HEK293 (cell line): ENCODE measurements around the gene TBX6.
A peak's percentile ranks its signal among the peaks of the same experiment; 100 is the strongest.

ENCODE experiments used
- CTCF ChIA-PET: fragments of 350-600 bp; formaldehyde crosslinking; extraction: SDS; loops from one replicate; lab custom pipeline; 2021; ENCODE audit warnings: antibody characterized with exemption; lab: Yijun Ruan, JAX
- POLR2A ChIA-PET: fragments of 300-600 bp; formaldehyde crosslinking; extraction: SDS; loops from one replicate; lab custom pipeline; 2020; ENCODE audit warnings: antibody characterized with exemption, inconsistent platforms; lab: Yijun Ruan, JAX
- H3K27ac ChIP-seq: fragments of 200-500 bp; sonication (Bioruptor generic); 2 replicates; pipeline ENCODE4 v1.5.1; 2014; ENCODE audit warnings: low read depth, low read length, control low read depth, inconsistent platforms; ENCODE audit errors: extremely low read depth
- H3K36me3 ChIP-seq, 2 experiments: fragments of 200-500 bp in 1 of 2; sonication (Bioruptor generic) in 1 of 2; 1 replicate in 1 of 2; 2 replicates in 1 of 2; pipeline ENCODE4 v1.5.1; 2014 to 2017; ENCODE audit warnings: inconsistent platforms in 2 of 2, low read length in 2 of 2; ENCODE audit not compliant: control insufficient read depth in 2 of 2, insufficient read depth in 1 of 2
- H3K4me1 ChIP-seq: fragments of 200-500 bp; sonication (Bioruptor generic); 2 replicates; pipeline ENCODE4 v1.5.1; 2014; ENCODE audit warnings: mild to moderate bottlenecking, low read length, inconsistent platforms; ENCODE audit not compliant: control insufficient read depth, insufficient read depth
- H3K4me3 ChIP-seq: 2 replicates; pipeline ENCODE4 v1.5.1; 2011; ENCODE audit warnings: low read depth, mild to moderate bottlenecking, control low read depth, low read length, moderate library complexity
- H3K9me3 ChIP-seq: fragments of 200-500 bp; sonication (Bioruptor generic); 2 replicates; pipeline ENCODE4 v1.5.1; 2014; ENCODE audit warnings: low read depth, low read length, inconsistent platforms; ENCODE audit not compliant: control insufficient read depth, insufficient read depth
- GLIS1 ChIP-seq: fragments of 450-650 bp; formaldehyde crosslinking; IDR thresholded peaks from 2 replicates; pipeline ENCODE4 v1.5.1; 2016; ENCODE audit warnings: missing biosample characterization, missing genetic modification characterization
- KLF10 ChIP-seq: fragments of 450-650 bp; IDR thresholded peaks from 2 replicates; pipeline ENCODE4 v1.5.1; 2018; ENCODE audit warnings: missing biosample characterization, mild to moderate bottlenecking, missing genetic modification characterization
- KLF8 ChIP-seq: fragments of 450-650 bp; formaldehyde crosslinking; IDR thresholded peaks from 2 replicates; pipeline ENCODE4 v1.5.1; 2016; ENCODE audit warnings: missing biosample characterization, missing genetic modification characterization
- MYNN ChIP-seq: fragments of 450-650 bp; formaldehyde crosslinking; IDR thresholded peaks from 2 replicates; pipeline ENCODE4 v1.5.1; 2016; ENCODE audit warnings: missing biosample characterization, missing genetic modification characterization, borderline replicate concordance
- SCRT2 ChIP-seq: fragments of 450-650 bp; formaldehyde crosslinking; IDR thresholded peaks from 2 replicates; pipeline ENCODE4 v1.5.1; 2016; ENCODE audit warnings: missing biosample characterization, missing genetic modification characterization
- TCF7L2 ChIP-seq: IDR thresholded peaks from 2 replicates; pipeline ENCODE4 v1.6.1; 2011; ENCODE audit warnings: low read depth, mild to moderate bottlenecking, inconsistent platforms, low read length, moderate library complexity, borderline replicate concordance
- ZBTB8A ChIP-seq: fragments of 450-650 bp; formaldehyde crosslinking; IDR thresholded peaks from 2 replicates; pipeline ENCODE4 v1.5.1; 2016; ENCODE audit warnings: missing biosample characterization, missing genetic modification characterization
- ZNF112 ChIP-seq: fragments of 450-650 bp; formaldehyde crosslinking; IDR thresholded peaks from 2 replicates; pipeline ENCODE4 v1.5.0; 2017; ENCODE audit warnings: missing biosample characterization, missing genetic modification characterization
- ZNF132 ChIP-seq: fragments of 450-650 bp; formaldehyde crosslinking; IDR thresholded peaks from 2 replicates; pipeline ENCODE4 v1.5.1; 2017; ENCODE audit warnings: missing biosample characterization, missing genetic modification characterization, borderline replicate concordance
- ZNF157 ChIP-seq: fragments of 450-650 bp; formaldehyde crosslinking; IDR thresholded peaks from 2 replicates; pipeline ENCODE4 v1.5.1; 2016; ENCODE audit warnings: missing biosample characterization, missing genetic modification characterization
- ZNF184 ChIP-seq: fragments of 450-650 bp; IDR thresholded peaks from 2 replicates; pipeline ENCODE4 v1.5.1; 2018; ENCODE audit warnings: missing biosample characterization, mild to moderate bottlenecking, missing genetic modification characterization
- ZNF214 ChIP-seq: fragments of 450-650 bp; formaldehyde crosslinking; IDR thresholded peaks from 2 replicates; pipeline ENCODE4 v1.5.1; 2017; ENCODE audit warnings: missing biosample characterization, mild to moderate bottlenecking, missing genetic modification characterization, borderline replicate concordance
- ZNF23 ChIP-seq: fragments of 450-650 bp; formaldehyde crosslinking; IDR thresholded peaks from 2 replicates; pipeline ENCODE4 v1.5.1; 2016; ENCODE audit warnings: missing biosample characterization, missing genetic modification characterization, borderline replicate concordance
- ZNF248 ChIP-seq: fragments of 450-650 bp; formaldehyde crosslinking; IDR thresholded peaks from 2 replicates; pipeline ENCODE4 v1.5.1; 2017; ENCODE audit warnings: missing biosample characterization, missing genetic modification characterization
- ZNF311 ChIP-seq: fragments of 450-650 bp; formaldehyde crosslinking; IDR thresholded peaks from 2 replicates; pipeline ENCODE4 v1.5.1; 2017; ENCODE audit warnings: missing biosample characterization, missing genetic modification characterization, borderline replicate concordance
- ZNF324 ChIP-seq: fragments of 450-650 bp; formaldehyde crosslinking; IDR thresholded peaks from 2 replicates; pipeline ENCODE4 v1.5.1; 2016; ENCODE audit warnings: missing biosample characterization, missing genetic modification characterization
- ZNF433 ChIP-seq: fragments of 450-650 bp; formaldehyde crosslinking; IDR thresholded peaks from 2 replicates; pipeline ENCODE4 v1.5.1; 2016; ENCODE audit warnings: missing biosample characterization, missing genetic modification characterization, low read depth
- ZNF449 ChIP-seq: fragments of 450-650 bp; formaldehyde crosslinking; IDR thresholded peaks from 2 replicates; pipeline ENCODE4 v1.5.1; 2017; ENCODE audit warnings: missing biosample characterization, mild to moderate bottlenecking, missing genetic modification characterization, moderate library complexity
- ZNF521 ChIP-seq: fragments of 450-650 bp; formaldehyde crosslinking; IDR thresholded peaks from 2 replicates; pipeline ENCODE4 v1.5.1; 2017; ENCODE audit warnings: missing biosample characterization, mild to moderate bottlenecking, missing genetic modification characterization
- ZNF670 ChIP-seq: fragments of 450-650 bp; formaldehyde crosslinking; IDR thresholded peaks from 2 replicates; pipeline ENCODE4 v1.5.1; 2016; ENCODE audit warnings: missing biosample characterization, missing genetic modification characterization, low read depth
- TF ChIP-seq, protein P1 (sequence below): fragments of 450-650 bp; IDR thresholded peaks from 2 replicates; pipeline ENCODE4 v1.5.1; 2018; ENCODE audit warnings: missing biosample characterization, mild to moderate bottlenecking, missing genetic modification characterization
- TF ChIP-seq, protein P2 (sequence below): fragments of 450-650 bp; formaldehyde crosslinking; IDR thresholded peaks from 2 replicates; pipeline ENCODE4 v1.5.1; 2016; ENCODE audit warnings: missing biosample characterization, missing genetic modification characterization
- TF ChIP-seq, protein P3 (sequence below): fragments of 450-650 bp; formaldehyde crosslinking; IDR thresholded peaks from 2 replicates; pipeline ENCODE4 v1.5.1; 2016; ENCODE audit warnings: missing biosample characterization, missing genetic modification characterization
- TF ChIP-seq, protein P4 (sequence below): fragments of 450-650 bp; formaldehyde crosslinking; IDR thresholded peaks from 2 replicates; pipeline ENCODE4; 2016; ENCODE audit warnings: missing biosample characterization, missing genetic modification characterization

Gene TBX6

DNA sequence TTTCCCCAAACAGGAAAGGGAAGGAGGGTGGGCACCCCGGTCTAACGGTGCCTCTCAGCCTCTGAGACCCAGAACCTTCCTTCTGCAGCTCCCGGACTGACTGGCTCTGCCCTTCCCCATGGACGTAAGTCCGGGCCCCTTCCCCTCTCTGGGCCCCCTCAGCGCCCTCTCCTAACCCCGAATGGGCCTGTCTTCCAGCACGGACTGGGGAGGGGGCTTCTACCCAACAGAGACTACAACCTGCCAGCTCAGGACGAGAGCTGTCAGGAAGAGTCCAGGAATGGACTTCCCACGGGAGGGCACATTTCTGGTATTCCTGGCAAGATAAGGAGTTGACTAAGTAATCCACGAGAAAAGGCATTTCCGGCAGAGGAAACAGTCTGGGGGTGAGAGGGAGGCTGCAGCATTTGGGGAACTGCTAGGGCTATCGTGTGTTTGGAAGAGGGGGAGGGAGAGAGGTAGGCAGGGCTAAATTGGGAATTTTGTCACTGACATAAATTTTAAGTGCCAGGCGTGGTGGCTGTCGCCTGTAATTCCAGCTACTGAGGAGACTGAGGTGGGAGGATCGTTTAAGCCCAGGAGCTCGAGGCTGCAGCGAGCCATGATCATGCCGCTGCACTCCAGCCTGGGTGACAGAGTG lies 38.2 kb downstream of the TBX6 start (continued):
- TF ChIP-seq, protein P1, sequence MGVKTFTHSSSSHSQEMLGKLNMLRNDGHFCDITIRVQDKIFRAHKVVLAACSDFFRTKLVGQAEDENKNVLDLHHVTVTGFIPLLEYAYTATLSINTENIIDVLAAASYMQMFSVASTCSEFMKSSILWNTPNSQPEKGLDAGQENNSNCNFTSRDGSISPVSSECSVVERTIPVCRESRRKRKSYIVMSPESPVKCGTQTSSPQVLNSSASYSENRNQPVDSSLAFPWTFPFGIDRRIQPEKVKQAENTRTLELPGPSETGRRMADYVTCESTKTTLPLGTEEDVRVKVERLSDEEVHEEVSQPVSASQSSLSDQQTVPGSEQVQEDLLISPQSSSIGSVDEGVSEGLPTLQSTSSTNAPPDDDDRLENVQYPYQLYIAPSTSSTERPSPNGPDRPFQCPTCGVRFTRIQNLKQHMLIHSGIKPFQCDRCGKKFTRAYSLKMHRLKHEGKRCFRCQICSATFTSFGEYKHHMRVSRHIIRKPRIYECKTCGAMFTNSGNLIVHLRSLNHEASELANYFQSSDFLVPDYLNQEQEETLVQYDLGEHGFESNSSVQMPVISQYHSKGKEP (tag by site-specific recombination), result peak; percentile 38; the same call in 1 of the 2 replicates
- TF ChIP-seq MYNN (tag by site-specific recombination), result no peak
- no peak for TF ChIP-seq ZNF670
- no peak for TF ChIP-seq ZNF157 (tag by site-specific recombination)
- no peak for TF ChIP-seq TCF7L2
- TF ChIP-seq, protein P2, sequence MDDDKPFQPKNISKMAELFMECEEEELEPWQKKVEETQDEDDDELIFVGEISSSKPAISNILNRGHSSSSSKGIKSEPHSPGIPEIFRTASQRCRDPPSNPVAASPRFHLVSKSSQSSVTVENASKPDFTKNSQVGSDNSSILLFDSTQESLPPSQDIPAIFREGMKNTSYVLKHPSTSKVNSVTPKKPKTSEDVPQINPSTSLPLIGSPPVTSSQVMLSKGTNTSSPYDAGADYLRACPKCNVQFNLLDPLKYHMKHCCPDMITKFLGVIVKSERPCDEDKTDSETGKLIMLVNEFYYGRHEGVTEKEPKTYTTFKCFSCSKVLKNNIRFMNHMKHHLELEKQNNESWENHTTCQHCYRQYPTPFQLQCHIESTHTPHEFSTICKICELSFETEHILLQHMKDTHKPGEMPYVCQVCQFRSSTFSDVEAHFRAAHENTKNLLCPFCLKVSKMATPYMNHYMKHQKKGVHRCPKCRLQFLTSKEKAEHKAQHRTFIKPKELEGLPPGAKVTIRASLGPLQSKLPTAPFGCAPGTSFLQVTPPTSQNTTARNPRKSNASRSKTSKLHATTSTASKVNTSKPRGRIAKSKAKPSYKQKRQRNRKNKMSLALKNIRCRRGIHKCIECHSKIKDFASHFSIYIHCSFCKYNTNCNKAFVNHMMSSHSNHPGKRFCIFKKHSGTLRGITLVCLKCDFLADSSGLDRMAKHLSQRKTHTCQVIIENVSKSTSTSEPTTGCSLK, result no peak
- peak; percentile 82 for TF ChIP-seq ZBTB8A (tag by site-specific recombination)
- TF ChIP-seq SCRT2 (tag by site-specific recombination), result no peak
- TF ChIP-seq ZNF324 (tag by site-specific recombination), result no peak
- TF ChIP-seq ZNF23 (tag by site-specific recombination), result no peak
- peak; percentile 40 for TF ChIP-seq KLF8 (tag by site-specific recombination)
- no peak for TF ChIP-seq ZNF433 (tag by site-specific recombination)
- TF ChIP-seq, all 188 proteins: peak for 35

GRCh38 chr16:30052671-30053372 lies 38.9 kb downstream of the TBX6 start:
- peaks cover 0 to 11% of the 10 kb centered on the region in 2 experiments; a peak in 2 of 3 replicates for H3K36me3 ChIP-seq
- TF ChIP-seq ZNF521 (tag by site-specific recombination), result no peak
- TF ChIP-seq GLIS1 (tag by site-specific recombination), result peak; percentile 26; the same call in 1 of the 2 replicates
- TF ChIP-seq ZNF248 (tag by site-specific recombination), result no peak
- TF ChIP-seq ZNF449 (tag by site-specific recombination), result peak; percentile 47; the same call in 1 of the 2 replicates
- peak; percentile 41; the same call in 1 of the 2 replicates for TF ChIP-seq ZNF214 (tag by site-specific recombination)
- TF ChIP-seq ZNF132 (tag by site-specific recombination), result no peak
- no peak for TF ChIP-seq KLF10
- no peak for TF ChIP-seq ZNF311 (tag by site-specific recombination)
- TF ChIP-seq, protein P3, sequence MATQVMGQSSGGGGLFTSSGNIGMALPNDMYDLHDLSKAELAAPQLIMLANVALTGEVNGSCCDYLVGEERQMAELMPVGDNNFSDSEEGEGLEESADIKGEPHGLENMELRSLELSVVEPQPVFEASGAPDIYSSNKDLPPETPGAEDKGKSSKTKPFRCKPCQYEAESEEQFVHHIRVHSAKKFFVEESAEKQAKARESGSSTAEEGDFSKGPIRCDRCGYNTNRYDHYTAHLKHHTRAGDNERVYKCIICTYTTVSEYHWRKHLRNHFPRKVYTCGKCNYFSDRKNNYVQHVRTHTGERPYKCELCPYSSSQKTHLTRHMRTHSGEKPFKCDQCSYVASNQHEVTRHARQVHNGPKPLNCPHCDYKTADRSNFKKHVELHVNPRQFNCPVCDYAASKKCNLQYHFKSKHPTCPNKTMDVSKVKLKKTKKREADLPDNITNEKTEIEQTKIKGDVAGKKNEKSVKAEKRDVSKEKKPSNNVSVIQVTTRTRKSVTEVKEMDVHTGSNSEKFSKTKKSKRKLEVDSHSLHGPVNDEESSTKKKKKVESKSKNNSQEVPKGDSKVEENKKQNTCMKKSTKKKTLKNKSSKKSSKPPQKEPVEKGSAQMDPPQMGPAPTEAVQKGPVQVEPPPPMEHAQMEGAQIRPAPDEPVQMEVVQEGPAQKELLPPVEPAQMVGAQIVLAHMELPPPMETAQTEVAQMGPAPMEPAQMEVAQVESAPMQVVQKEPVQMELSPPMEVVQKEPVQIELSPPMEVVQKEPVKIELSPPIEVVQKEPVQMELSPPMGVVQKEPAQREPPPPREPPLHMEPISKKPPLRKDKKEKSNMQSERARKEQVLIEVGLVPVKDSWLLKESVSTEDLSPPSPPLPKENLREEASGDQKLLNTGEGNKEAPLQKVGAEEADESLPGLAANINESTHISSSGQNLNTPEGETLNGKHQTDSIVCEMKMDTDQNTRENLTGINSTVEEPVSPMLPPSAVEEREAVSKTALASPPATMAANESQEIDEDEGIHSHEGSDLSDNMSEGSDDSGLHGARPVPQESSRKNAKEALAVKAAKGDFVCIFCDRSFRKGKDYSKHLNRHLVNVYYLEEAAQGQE (tag by site-specific recombination), result peak; percentile 91
- TF ChIP-seq ZNF112 (tag by site-specific recombination), result no peak
- TF ChIP-seq, protein P4, sequence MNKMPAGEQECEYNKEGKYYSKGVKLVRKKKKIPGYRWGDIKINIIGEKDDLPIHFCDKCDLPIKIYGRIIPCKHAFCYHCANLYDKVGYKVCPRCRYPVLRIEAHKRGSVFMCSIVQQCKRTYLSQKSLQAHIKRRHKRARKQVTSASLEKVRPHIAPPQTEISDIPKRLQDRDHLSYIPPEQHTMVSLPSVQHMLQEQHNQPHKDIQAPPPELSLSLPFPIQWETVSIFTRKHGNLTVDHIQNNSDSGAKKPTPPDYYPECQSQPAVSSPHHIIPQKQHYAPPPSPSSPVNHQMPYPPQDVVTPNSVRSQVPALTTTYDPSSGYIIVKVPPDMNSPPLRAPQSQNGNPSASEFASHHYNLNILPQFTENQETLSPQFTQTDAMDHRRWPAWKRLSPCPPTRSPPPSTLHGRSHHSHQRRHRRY (tag by site-specific recombination), result no peak
- TF ChIP-seq ZNF184 (tag by site-specific recombination), result peak; percentile 76

More at GRCh38 chr16:30052671-30053372, 38.9 kb downstream of the TBX6 start:
- Histone ChIP-seq H3K9me3 (no peaks in the 10 kb centered on the region), H3K4me1 (peaks cover 3% of the 10 kb centered on the region; the same call in 1 of the 2 replicates), H3K27ac (peak overlapping the region; percentile 65), H3K4me3 (peak overlapping the region; percentile 63)
- POLR2A ChIA-PET, result interaction anchor here (0.7 to 6.5 kb wide), 10 partner anchors 9 to 606 kb away, joined by 3 to 66 read pairs (median 4); partner anchors contain the start of genes ALDOA, CORO1A, FBRS and PPP4C
- CTCF ChIA-PET, result interaction anchor here (0.6 to 1.8 kb wide), 4 partner anchors 20 to 1491 kb away, joined by 3 to 16 read pairs (median 4); partner anchors contain the start of gene TLCD3B
